ENCODE results near the gene VSTM4. TPM values are rescaled to one million over a fixed set of nuclear protein-coding genes. Genes with fewer than 3 reads are reported as not detected.

The VSTM4 gene
- total and polyA plus RNA-seq, 4 donors, result 2.9 to 49.4 (median 7.2) TPM

- 83 to 100% methylated on average over 6 to 7 of the region's 7 CpGs for WGBS, 2 donors
- peak overlapping the region in 1 of 2 donors; percentile 42 for H3K9ac ChIP-seq (ENCODE audit: insufficient read depth in 1 of 2, low read length in 2 of 2)
- DNase-seq (no peak), ATAC-seq (ENCODE audit: insufficient read depth, low FRiP score) (no peak)
- peaks cover 0 to 9% (median 0%) of the 10 kb centered on the region in 4 donors for H3K36me3 ChIP-seq (ENCODE audit: control insufficient read depth in 4 of 4, insufficient read depth in 4 of 4, low read length in 4 of 4)
- H3K9me3 ChIP-seq (ENCODE audit: control insufficient read depth in 4 of 4, insufficient read depth in 3 of 4, low read length in 3 of 4), result no peaks in the 10 kb centered on the region
- no peak overlapping the region for H3K4me3 ChIP-seq
- TF ChIP-seq, protein P1, sequence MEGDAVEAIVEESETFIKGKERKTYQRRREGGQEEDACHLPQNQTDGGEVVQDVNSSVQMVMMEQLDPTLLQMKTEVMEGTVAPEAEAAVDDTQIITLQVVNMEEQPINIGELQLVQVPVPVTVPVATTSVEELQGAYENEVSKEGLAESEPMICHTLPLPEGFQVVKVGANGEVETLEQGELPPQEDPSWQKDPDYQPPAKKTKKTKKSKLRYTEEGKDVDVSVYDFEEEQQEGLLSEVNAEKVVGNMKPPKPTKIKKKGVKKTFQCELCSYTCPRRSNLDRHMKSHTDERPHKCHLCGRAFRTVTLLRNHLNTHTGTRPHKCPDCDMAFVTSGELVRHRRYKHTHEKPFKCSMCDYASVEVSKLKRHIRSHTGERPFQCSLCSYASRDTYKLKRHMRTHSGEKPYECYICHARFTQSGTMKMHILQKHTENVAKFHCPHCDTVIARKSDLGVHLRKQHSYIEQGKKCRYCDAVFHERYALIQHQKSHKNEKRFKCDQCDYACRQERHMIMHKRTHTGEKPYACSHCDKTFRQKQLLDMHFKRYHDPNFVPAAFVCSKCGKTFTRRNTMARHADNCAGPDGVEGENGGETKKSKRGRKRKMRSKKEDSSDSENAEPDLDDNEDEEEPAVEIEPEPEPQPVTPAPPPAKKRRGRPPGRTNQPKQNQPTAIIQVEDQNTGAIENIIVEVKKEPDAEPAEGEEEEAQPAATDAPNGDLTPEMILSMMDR (IDR thresholded peaks at IDR 0.05; ENCODE audit: control extremely low read depth, extremely low read depth), result no peak
- no peaks in the 10 kb centered on the region for H3K27me3 ChIP-seq (ENCODE audit: control insufficient read depth in 3 of 3, insufficient read depth in 3 of 3, low read length in 2 of 3)
- peaks cover 0 to 32% (median 23%) of the 10 kb centered on the region in 5 donors for H3K4me1 ChIP-seq (ENCODE audit: control insufficient read depth in 5 of 5, insufficient read depth in 5 of 5, low read length in 5 of 5)
- peak overlapping the region in 1 of 2 donors; percentile 43 for H3K27ac ChIP-seq (ENCODE audit: low read depth in 1 of 2, low read length in 1 of 2)
These were observed 89.9 kb downstream of the VSTM4 start for GRCh38 chr10:49025347-49025983.

DNA sequence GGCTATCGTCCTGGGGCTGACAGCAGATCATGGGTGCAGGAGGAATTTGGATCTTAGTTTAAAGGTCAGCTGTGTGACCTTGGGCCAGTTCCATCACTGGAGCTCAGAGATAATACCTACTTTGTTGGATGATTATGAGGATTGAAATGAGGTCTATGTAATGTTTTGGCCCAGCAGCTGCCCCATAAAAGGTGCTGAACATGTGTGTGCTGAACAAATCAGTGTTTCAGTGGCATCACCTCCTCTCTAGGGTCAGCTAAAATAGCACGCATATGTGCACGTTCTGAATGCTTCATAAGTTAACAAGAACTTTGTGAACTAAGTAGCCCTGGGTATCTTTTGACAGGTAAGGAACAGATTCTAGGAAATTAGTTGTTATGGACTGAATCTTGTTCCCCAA lies 90.8 kb downstream of the VSTM4 start:
- no peaks in the 10 kb centered on the region for H3K9me3 ChIP-seq (ENCODE audit: control insufficient read depth in 4 of 4, insufficient read depth in 3 of 4, low read length in 3 of 4)
- TF ChIP-seq, protein P1 (IDR thresholded peaks at IDR 0.05; ENCODE audit: control extremely low read depth, extremely low read depth), result no peak
- no peak for DNase-seq
- peaks cover 0 to 8% (median under 1%) of the 10 kb centered on the region in 4 donors for H3K36me3 ChIP-seq (ENCODE audit: control insufficient read depth in 4 of 4, insufficient read depth in 4 of 4, low read length in 4 of 4)
- H3K27ac ChIP-seq (ENCODE audit: low read depth in 1 of 2, low read length in 1 of 2), result peak overlapping the region in 1 of 2 donors; percentile 30
- H3K4me1 ChIP-seq (ENCODE audit: control insufficient read depth in 5 of 5, insufficient read depth in 5 of 5, low read length in 5 of 5), result peaks cover 0 to 32% (median 23%) of the 10 kb centered on the region in 5 donors
- H3K9ac ChIP-seq (ENCODE audit: insufficient read depth in 1 of 2, low read length in 2 of 2), result peak overlapping the region in 1 of 2 donors; percentile 68
- no peaks in the 10 kb centered on the region for H3K27me3 ChIP-seq (ENCODE audit: control insufficient read depth in 3 of 3, insufficient read depth in 3 of 3, low read length in 2 of 3)
- 82 to 91% methylated on average over 3 of the region's 3 CpGs for WGBS, 2 donors
- ATAC-seq (ENCODE audit: insufficient read depth, low FRiP score), result no peak
- no peak overlapping the region for H3K4me3 ChIP-seq

DNA sequence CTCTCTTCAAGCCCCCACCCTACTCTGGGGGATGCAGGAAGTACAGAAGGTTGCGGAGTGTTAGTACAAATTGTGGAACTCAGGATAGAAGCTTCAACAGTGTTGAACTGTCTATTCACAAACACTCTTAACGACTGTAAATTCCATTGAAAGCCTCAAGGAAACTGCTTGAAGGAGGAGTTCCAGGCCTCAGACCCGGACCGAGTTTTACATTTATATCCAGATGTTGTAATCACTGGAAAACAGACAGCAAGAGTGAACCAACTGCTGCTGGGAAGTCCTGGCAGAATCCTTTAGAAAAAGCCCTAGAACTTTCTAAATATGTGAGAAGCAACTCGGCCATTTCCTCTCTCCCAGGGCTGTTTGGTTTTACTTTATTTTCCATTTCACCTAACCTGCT lies 91.6 kb downstream of the VSTM4 start:
- Histone ChIP-seq H3K27me3 (ENCODE audit: control insufficient read depth in 3 of 3, insufficient read depth in 3 of 3, low read length in 2 of 3) (no peaks in the 10 kb centered on the region), H3K4me3 (no peak overlapping the region), H3K36me3 (ENCODE audit: control insufficient read depth in 4 of 4, insufficient read depth in 4 of 4, low read length in 4 of 4) (peaks cover 0 to 7% (median 5%) of the 10 kb centered on the region in 4 donors), H3K9ac (ENCODE audit: insufficient read depth in 1 of 2, low read length in 2 of 2) (peak overlapping the region in 1 of 2 donors; percentile 68), H3K27ac (ENCODE audit: low read depth in 1 of 2, low read length in 1 of 2) (no peak overlapping the region), H3K4me1 (ENCODE audit: control insufficient read depth in 5 of 5, insufficient read depth in 5 of 5, low read length in 5 of 5) (peaks cover 0 to 32% (median 23%) of the 10 kb centered on the region in 5 donors), H3K9me3 (ENCODE audit: control insufficient read depth in 4 of 4, insufficient read depth in 3 of 4, low read length in 3 of 4) (no peaks in the 10 kb centered on the region)
- DNase-seq (peak; percentile 54 to 90 (median 88)), ATAC-seq (ENCODE audit: insufficient read depth, low FRiP score) (no peak)
- 33 to 40% methylated on average over 5 of the region's 5 CpGs for WGBS, 2 donors
- TF ChIP-seq, protein P1 (IDR thresholded peaks at IDR 0.05; ENCODE audit: control extremely low read depth, extremely low read depth), result no peak
